ENCODE measurements around the gene GRM7.

- no peak for TF ChIP-seq POLR2A (IDR thresholded peaks at IDR 0.05; ENCODE audit: low read depth)
- no peak for TF ChIP-seq CTCF (IDR thresholded peaks at IDR 0.05)
- TF ChIP-seq EP300 (IDR thresholded peaks at IDR 0.05): no peak
- TF ChIP-seq POLR2AphosphoS5 (IDR thresholded peaks at IDR 0.05): no peak
Measured at GRCh38 chr3:7508821-7509220, 647.9 kb downstream of the GRM7 start.

Data from esophagus muscularis mucosa (tissue), 4 donors.